Activated naive CD4-positive, alpha-beta T cell treated with Interleukin-2 at 50 U/mL for 16 hours (primary cell): ENCODE results near the gene ALLC.
"Not testable (repeated sequence)": the region's sequence is repeated elsewhere in the genome, so short reads cannot be mapped to it uniquely, and the experiment has no call there.

ENCODE experiments used
- DNase-seq: peaks from one replicate; pipeline ENCODE4 v3.0.0-alpha.2; 2020

ALLC gene

GRCh38 chr2:3657881-3658280 is at the start of gene ALLC:
Gene ALLC, plus strand, starts transcription at chr2:3658200. Its CDS starts 12,958 bp downstream, at chr2:3671158.
- no peak for DNase-seq

- peak; percentile 1 for DNase-seq
These were observed 49.4 kb upstream of the ALLC start for GRCh38 chr2:3608373-3609278.

- DNase-seq: not testable (repeated sequence)
These were observed 48.7 kb upstream of the ALLC start for GRCh38 chr2:3609279-3609673.

- no peak for DNase-seq
These were observed 47.6 kb upstream of the ALLC start for GRCh38 chr2:3610415-3610814.

- peak; percentile 1 for DNase-seq
These were observed 47.0 kb upstream of the ALLC start for GRCh38 chr2:3610881-3611505.

- peak; percentile 1 for DNase-seq
These were observed 46.4 kb upstream of the ALLC start for GRCh38 chr2:3611589-3611988.

- peak; percentile 0 for DNase-seq
These were observed 45.1 kb upstream of the ALLC start for GRCh38 chr2:3612639-3613523.

GRCh38 chr2:3613524-3613905 is 44.5 kb upstream of the ALLC start:
- no peak for DNase-seq

GRCh38 chr2:3614743-3615142 is 43.3 kb upstream of the ALLC start:
- not testable (repeated sequence) for DNase-seq

- DNase-seq: not testable (repeated sequence)
These were observed 42.3 kb upstream of the ALLC start for GRCh38 chr2:3615541-3616200.

GRCh38 chr2:3616435-3617197 is 41.4 kb upstream of the ALLC start:
- not testable (repeated sequence) for DNase-seq

GRCh38 chr2:3617198-3617890 is 40.7 kb upstream of the ALLC start:
- DNase-seq: no peak

GRCh38 chr2:3618367-3618766 is 39.6 kb upstream of the ALLC start:
- DNase-seq: no peak

- no peak for DNase-seq
These were observed 39.0 kb upstream of the ALLC start for GRCh38 chr2:3619033-3619432.

- DNase-seq: not testable (repeated sequence)
These were observed 38.3 kb upstream of the ALLC start for GRCh38 chr2:3619661-3620060.

GRCh38 chr2:3620834-3621233 is 37.2 kb upstream of the ALLC start:
- no peak for DNase-seq

GRCh38 chr2:3622967-3623366 is 35.0 kb upstream of the ALLC start:
- no peak for DNase-seq

GRCh38 chr2:3624059-3624794 is 33.8 kb upstream of the ALLC start:
- no peak for DNase-seq

- DNase-seq: no peak
These were observed 32.8 kb upstream of the ALLC start for GRCh38 chr2:3625186-3625585.

GRCh38 chr2:3626118-3626811 is 31.7 kb upstream of the ALLC start:
- DNase-seq: no peak
